Gastrocnemius medialis (tissue), 4 donors: ENCODE results near the gene SPSB2. TPM values are rescaled to one million over a fixed set of nuclear protein-coding genes. Genes with fewer than 3 reads are reported as not detected.
"Not testable (repeated sequence)": the region's sequence is repeated elsewhere in the genome, so short reads cannot be mapped to it uniquely, and the experiment has no call there.

ENCODE experiments used
- ATAC-seq, 2 donors: fragments of 150-250 bp; one replicate each; pipeline ENCODE4 v1.9.1; 2016
- DNase-seq, 2 donors: peaks; one replicate each; pipeline ENCODE4 v3.0.0-alpha.2; 2019
- H3K27ac ChIP-seq, 4 donors: fragments of 200-600 bp; sonication (generic); 1 replicate in 1 of 4; 2 replicates in 3 of 4; pipeline ENCODE4 v1.5.1; 2016 to 2018; ENCODE audit warnings: mild to moderate bottlenecking in 2 of 4, moderate library complexity in 1 of 4
- H3K27me3 ChIP-seq, 3 donors: fragments of 200-600 bp; sonication (generic) in 2 of 3; 1 replicate in 1 of 3; 2 replicates in 2 of 3; pipeline versions ENCODE4 v1.5.1 to v1.6.0; 2016 to 2019; ENCODE audit warnings: mild to moderate bottlenecking in 1 of 3, moderate library complexity in 1 of 3
- H3K36me3 ChIP-seq, 2 donors: fragments of 200-600 bp; sonication (generic) in 1 of 2; one replicate each; pipeline ENCODE4 v1.5.1; 2017 to 2018
- H3K4me1 ChIP-seq, 2 donors: fragments of 200-600 bp; sonication (generic) in 1 of 2; one replicate each; pipeline ENCODE4 v1.5.1; 2016 to 2017; ENCODE audit warnings: mild to moderate bottlenecking in 2 of 2
- H3K4me3 ChIP-seq, 4 donors: fragments of 200-600 bp; sonication (generic) in 3 of 4; 1 replicate in 1 of 4; 2 replicates in 3 of 4; pipeline ENCODE4 v1.5.1; 2016 to 2019; ENCODE audit warnings: mild to moderate bottlenecking in 2 of 4
- H3K9me3 ChIP-seq, 3 donors: fragments of 200-600 bp; sonication (generic) in 2 of 3; 1 replicate in 1 of 3; 2 replicates in 2 of 3; pipeline ENCODE4 v1.5.1; 2016 to 2019
- CTCF ChIP-seq, 5 experiments: fragments of 450-650 bp in 3 of 5; fragments of 200-600 bp in 2 of 5; sonication (generic) in 2 of 5; IDR thresholded peaks in 4 of 5; conservative IDR thresholded peaks in 1 of 5; 1 replicate in 4 of 5; 2 replicates in 1 of 5; pipeline ENCODE4 v1.5.1; 2016 to 2019; ENCODE audit warnings: antibody characterized with exemption in 5 of 5, mild to moderate bottlenecking in 3 of 5, moderate library complexity in 3 of 5
- POLR2A ChIP-seq, 2 donors: fragments of 450-650 bp; IDR thresholded peaks; one replicate each; pipeline ENCODE4 v1.6.1; 2017; ENCODE audit warnings: antibody characterized with exemption in 2 of 2, mild to moderate bottlenecking in 2 of 2, moderate library complexity in 2 of 2
- in situ Hi-C, 4 donors: fragments of 200-750 bp; cut with MboI; loops; one replicate each; pipeline versions ENCODE4 v1.15.0 to v1.8.0; 2017; ENCODE audit warnings: low sequenced_read_pairs in 4 of 4
- intact Hi-C: fragments of 100-400 bp; cut with DNase I; formaldehyde crosslinking; loops from one replicate; pipeline ENCODE4 v1.15.1; 2023; ENCODE audit warnings: low total_unique reads
- total RNA-seq, 4 donors: library from RNA; depleted of rRNA; stranded (reverse); fragments of >200 nt; gene quantifications; one replicate each; pipeline versions ENCODE4 v1.1.0 to v1.2.3, GENCODE V29; 2016

SPSB2 gene
- total RNA-seq, 4 donors from 2014 or later, result 4.6 to 10.0 (median 5.0) TPM

GRCh38 chr12:6899837-6900519 is 26.9 kb upstream of the SPSB2 start:
- Histone ChIP-seq H3K27me3 (no peaks in the 10 kb centered on the region), H3K9me3 (no peaks in the 10 kb centered on the region), H3K4me3 (no peak overlapping the region), H3K4me1 (peaks cover 5 to 9% of the 10 kb centered on the region in 2 donors), H3K36me3 (no peaks in the 10 kb centered on the region), H3K27ac (no peak overlapping the region)
- DNase-seq (no peak), ATAC-seq (no peak)
- in situ Hi-C loops (loop anchor here in 1 of 4 donors (25.0 kb wide), 1 partner anchor 212 kb away; the partner anchor contains the start of gene C1RL), intact Hi-C loops (no loop called here)
- TF ChIP-seq CTCF (IDR thresholded peaks at IDR 0.05 in 4 of 5, conservative IDR thresholded peaks at IDR 0.05 in 1 of 5) (no peak), POLR2A (IDR thresholded peaks at IDR 0.05) (no peak)

- Histone ChIP-seq H3K4me1 (peaks cover 4 to 7% of the 10 kb centered on the region in 2 donors), H3K36me3 (no peaks in the 10 kb centered on the region), H3K9me3 (no peaks in the 10 kb centered on the region), H3K27me3 (no peaks in the 10 kb centered on the region), H3K27ac (no peak overlapping the region), H3K4me3 (no peak overlapping the region)
- intact Hi-C loops (no loop called here), in situ Hi-C loops (no loop called here)
- no peak for ATAC-seq
- TF ChIP-seq POLR2A (IDR thresholded peaks at IDR 0.05) (no peak), CTCF (IDR thresholded peaks at IDR 0.05 in 4 of 5, conservative IDR thresholded peaks at IDR 0.05 in 1 of 5) (no peak)
- DNase-seq, result no peak
Measured at GRCh38 chr12:6899427-6899826, 26.3 kb upstream of the SPSB2 start.

- in situ Hi-C loops (no loop called here), intact Hi-C loops (no loop called here)
- Histone ChIP-seq H3K27me3 (no peaks in the 10 kb centered on the region), H3K27ac (no peak overlapping the region), H3K36me3 (no peaks in the 10 kb centered on the region), H3K4me1 (no peaks in the 10 kb centered on the region), H3K9me3 (no peaks in the 10 kb centered on the region), H3K4me3 (no peak overlapping the region)
- no peak for TF ChIP-seq POLR2A (IDR thresholded peaks at IDR 0.05)
- TF ChIP-seq CTCF (IDR thresholded peaks at IDR 0.05 in 4 of 5, conservative IDR thresholded peaks at IDR 0.05 in 1 of 5), result no peak
- ATAC-seq (no peak), DNase-seq (no peak)
Measured at GRCh38 chr12:6896846-6897435, 23.8 kb upstream of the SPSB2 start.

- TF ChIP-seq POLR2A (IDR thresholded peaks at IDR 0.05) (no peak), CTCF (IDR thresholded peaks at IDR 0.05 in 4 of 5, conservative IDR thresholded peaks at IDR 0.05 in 1 of 5) (no peak)
- Histone ChIP-seq H3K27me3 (no peaks in the 10 kb centered on the region), H3K36me3 (no peaks in the 10 kb centered on the region), H3K27ac (no peak overlapping the region), H3K4me3 (no peak overlapping the region), H3K4me1 (peaks cover 10% of the 10 kb centered on the region in 2 donors), H3K9me3 (no peaks in the 10 kb centered on the region)
- in situ Hi-C loops (no loop called here), intact Hi-C loops (no loop called here)
- ATAC-seq (no peak), DNase-seq (no peak)
Measured at GRCh38 chr12:6894321-6894720, 21.2 kb upstream of the SPSB2 start.

- in situ Hi-C loops, H3K4me3 ChIP-seq, H3K36me3 ChIP-seq, DNase-seq, ATAC-seq, H3K27ac ChIP-seq, H3K27me3 ChIP-seq, intact Hi-C loops, H3K9me3 ChIP-seq: not testable (repeated sequence)
- peaks cover 10% of the 10 kb centered on the region in 2 donors for H3K4me1 ChIP-seq
Measured at GRCh38 chr12:6892683-6893082, 19.6 kb upstream of the SPSB2 start.
